ENCODE results near the gene JMJD1C.
"Not testable (repeated sequence)": the region's sequence is repeated elsewhere in the genome, so short reads cannot be mapped to it uniquely, and the experiment has no call there.

JMJD1C gene

DNA sequence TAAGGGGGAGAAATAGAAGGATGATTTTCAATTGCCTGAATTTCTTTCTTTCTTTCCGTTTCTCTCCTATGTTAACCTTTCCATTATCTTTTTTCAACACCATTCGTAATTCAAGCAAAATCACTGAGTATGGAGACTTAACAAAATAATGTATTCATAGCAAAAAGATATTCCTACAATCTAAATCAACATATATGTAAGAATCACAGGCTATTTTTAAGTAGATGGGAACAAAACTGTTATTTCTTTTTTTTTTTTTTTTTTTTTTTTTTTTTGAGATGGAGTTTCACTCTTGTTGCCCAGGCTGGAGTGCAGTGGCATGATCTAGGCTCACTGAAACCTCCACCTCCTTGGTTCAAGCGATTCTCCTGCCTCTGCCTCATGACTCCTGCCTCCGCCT lies 27.2 kb upstream of the JMJD1C start:
- Histone ChIP-seq H3K4me3 (ENCODE audit: low read length) (no peak overlapping the region), H3K27me3 (ENCODE audit: insufficient read depth, low read length) (no peaks in the 10 kb centered on the region), H3K36me3 (ENCODE audit: insufficient read depth, low read length) (peaks cover 5% of the 10 kb centered on the region), H2AFZ (ENCODE audit: low read depth, low read length) (no peak overlapping the region), H3K9me3 (ENCODE audit: low read length) (peaks cover 9% of the 10 kb centered on the region), H3K4me1 (ENCODE audit: insufficient read depth, low read length) (no peaks in the 10 kb centered on the region)

DNA sequence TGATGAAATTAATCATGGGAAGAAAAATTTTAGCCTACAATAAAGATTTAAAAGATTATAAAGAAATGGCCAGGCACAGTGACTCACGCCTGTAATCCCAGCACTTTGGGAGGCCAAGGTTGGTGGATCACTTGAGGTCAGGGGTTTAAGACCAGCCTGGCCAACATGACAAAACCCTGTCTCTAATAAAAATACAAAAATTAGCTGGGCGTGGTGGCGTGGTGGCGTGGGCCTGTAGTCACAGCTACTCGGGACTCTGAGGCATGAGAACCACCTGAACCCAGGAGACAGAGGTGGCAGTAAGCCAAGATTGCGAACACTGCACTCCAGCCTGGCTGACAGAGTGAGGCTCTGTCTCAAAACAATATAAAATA lies 26.5 kb upstream of the JMJD1C start:
- H3K36me3 ChIP-seq (ENCODE audit: insufficient read depth, low read length); H3K4me1 ChIP-seq (ENCODE audit: insufficient read depth, low read length); H3K9me3 ChIP-seq (ENCODE audit: low read length); H3K27me3 ChIP-seq (ENCODE audit: insufficient read depth, low read length); H3K4me3 ChIP-seq (ENCODE audit: low read length); H2AFZ ChIP-seq (ENCODE audit: low read depth, low read length): not testable (repeated sequence)

DNA sequence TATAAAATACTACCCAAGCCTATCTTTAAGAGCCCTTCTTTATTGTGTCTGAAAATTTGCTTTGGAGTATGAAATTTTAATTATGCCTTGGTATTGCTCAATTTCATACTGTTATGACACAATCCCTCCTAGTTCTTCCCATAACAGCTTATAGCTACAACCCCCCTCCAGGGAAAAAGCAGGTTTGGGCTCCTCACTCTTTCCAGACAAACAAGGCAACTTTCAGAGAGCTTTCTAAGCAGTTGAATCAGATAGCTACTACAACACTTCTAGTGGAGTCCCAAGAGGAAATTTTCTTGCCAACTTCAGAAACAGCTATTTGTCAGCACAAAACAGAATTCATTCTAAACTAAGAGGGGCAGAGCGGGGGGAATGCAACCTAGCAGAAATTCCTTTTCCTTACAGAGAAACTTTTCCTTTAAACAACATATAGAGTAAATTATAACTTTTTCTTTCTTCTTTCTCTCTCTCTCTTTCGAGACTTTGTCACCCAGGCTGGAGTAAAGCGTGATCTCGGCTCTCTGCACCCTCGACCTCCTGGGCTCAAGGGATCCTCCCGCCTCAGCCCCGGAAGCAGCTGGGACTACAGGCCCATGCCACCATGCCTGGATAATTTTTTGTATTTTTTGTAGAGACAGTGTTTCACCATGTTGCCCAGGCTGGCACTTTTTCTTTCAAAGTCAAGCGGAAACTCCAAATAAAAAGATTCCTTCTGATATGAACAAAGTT lies 26.0 kb upstream of the JMJD1C start:
- Histone ChIP-seq H3K9me3 (ENCODE audit: low read length) (peaks cover 9% of the 10 kb centered on the region), H3K36me3 (ENCODE audit: insufficient read depth, low read length) (peaks cover 1% of the 10 kb centered on the region)

DNA sequence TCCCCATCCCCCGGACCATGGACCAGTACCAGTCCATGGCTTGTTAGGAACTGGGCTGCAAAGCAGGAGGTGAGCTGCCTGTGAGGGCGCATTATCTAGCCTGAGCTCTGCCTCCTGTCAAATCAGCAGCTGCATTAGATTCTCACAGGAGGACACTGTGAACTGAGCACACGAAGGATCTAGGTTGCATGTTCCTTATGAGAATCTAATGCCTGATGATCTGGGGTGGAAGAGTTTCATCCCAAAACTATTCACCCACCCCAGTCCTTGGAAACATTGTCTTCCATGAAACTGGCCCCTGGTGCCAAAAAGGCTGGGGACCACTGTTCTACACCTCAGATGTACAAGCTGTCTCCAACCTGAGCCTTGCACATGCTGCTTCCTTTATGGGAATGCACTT lies 24.1 kb upstream of the JMJD1C start:
- Histone ChIP-seq H3K36me3 (ENCODE audit: insufficient read depth, low read length) (no peaks in the 10 kb centered on the region), H3K4me1 (ENCODE audit: insufficient read depth, low read length) (peaks cover 8% of the 10 kb centered on the region), H3K9me3 (ENCODE audit: low read length) (peaks cover 9% of the 10 kb centered on the region), H3K4me3 (ENCODE audit: low read length) (no peak overlapping the region), H3K27me3 (ENCODE audit: insufficient read depth, low read length) (no peaks in the 10 kb centered on the region), H2AFZ (ENCODE audit: low read depth, low read length) (no peak overlapping the region)

More for the DNA sequence above, 26.0 kb upstream of the JMJD1C start:
- Histone ChIP-seq H3K4me3 (ENCODE audit: low read length) (no peak overlapping the region), H2AFZ (ENCODE audit: low read depth, low read length) (no peak overlapping the region), H3K27me3 (ENCODE audit: insufficient read depth, low read length) (no peaks in the 10 kb centered on the region), H3K4me1 (ENCODE audit: insufficient read depth, low read length) (no peaks in the 10 kb centered on the region)

DNA sequence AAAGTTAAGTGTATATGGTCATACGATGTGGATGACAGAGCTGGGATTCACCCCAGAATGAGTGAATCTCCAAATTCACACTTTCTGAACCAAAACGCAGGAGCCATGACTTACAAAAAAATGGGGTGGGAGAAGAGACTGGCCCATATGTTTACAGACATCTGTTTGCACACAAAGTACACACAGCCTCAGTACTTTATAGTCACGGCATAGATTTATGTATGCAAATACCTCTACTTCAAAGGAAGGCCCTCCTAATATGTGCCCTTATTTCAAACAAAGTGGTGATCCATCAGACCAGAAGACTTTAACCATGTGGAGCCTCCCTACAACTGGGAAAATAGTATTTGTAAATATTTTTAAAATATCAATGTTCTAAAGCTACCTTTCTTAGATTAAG lies 22.2 kb upstream of the JMJD1C start:
- H3K4me1 ChIP-seq (ENCODE audit: insufficient read depth, low read length), result peaks cover 12% of the 10 kb centered on the region
- H3K4me3 ChIP-seq (ENCODE audit: low read length), result no peak overlapping the region
- no peaks in the 10 kb centered on the region for H3K27me3 ChIP-seq (ENCODE audit: insufficient read depth, low read length)
- no peaks in the 10 kb centered on the region for H3K36me3 ChIP-seq (ENCODE audit: insufficient read depth, low read length)
- peaks cover 9% of the 10 kb centered on the region for H3K9me3 ChIP-seq (ENCODE audit: low read length)
- H2AFZ ChIP-seq (ENCODE audit: low read depth, low read length), result no peak overlapping the region

DNA sequence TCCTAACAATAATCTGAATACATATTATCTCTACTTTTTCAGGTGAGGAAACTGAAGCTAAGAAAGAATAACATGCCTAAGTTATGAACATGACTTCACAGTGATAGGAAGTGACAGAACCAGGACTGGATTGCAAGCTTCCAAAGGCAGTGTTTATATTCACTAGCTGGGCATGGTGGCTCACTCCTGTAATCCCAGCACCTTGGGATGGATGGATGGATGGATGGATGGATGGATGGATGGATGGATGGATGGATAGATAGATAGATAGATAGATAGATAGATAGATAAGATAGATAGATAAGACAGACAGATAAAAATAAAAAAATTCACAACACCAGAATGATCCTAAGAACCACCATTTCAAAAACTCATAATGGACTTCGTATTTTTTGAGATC lies 18.2 kb upstream of the JMJD1C start:
- no peaks in the 10 kb centered on the region for H3K9me3 ChIP-seq (ENCODE audit: low read length)
- no peaks in the 10 kb centered on the region for H3K27me3 ChIP-seq (ENCODE audit: insufficient read depth, low read length)
- no peaks in the 10 kb centered on the region for H3K36me3 ChIP-seq (ENCODE audit: insufficient read depth, low read length)
- peaks cover 12% of the 10 kb centered on the region for H3K4me1 ChIP-seq (ENCODE audit: insufficient read depth, low read length)
- H2AFZ ChIP-seq (ENCODE audit: low read depth, low read length), result no peak overlapping the region
- no peak overlapping the region for H3K4me3 ChIP-seq (ENCODE audit: low read length)

DNA sequence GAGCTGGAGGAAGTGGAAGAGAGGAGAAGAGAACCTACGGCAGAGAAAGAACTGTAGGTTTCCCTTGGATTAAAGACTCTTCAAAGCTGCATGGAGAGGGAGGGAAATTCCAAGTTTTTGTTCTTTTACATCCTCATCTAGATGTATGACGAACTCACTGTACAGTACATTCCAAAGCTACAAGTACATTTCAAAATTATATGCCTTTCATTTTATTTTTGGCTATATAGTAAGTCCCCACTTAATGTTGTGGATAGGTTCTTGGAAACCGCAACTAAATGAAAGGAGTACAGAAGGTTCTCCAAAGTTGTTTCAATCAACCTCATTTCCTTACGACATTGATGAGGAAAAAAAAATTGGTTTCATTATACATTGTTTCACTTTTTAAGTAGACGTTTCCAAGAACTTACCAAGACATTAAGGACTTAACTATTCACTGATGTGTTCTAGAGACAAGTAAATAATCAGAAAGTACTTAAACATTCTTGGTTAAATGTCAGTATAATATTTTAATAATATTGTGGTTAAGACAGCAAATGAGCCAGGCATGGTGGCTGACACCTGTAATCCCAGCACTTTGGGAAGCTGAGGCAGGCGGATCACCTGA lies 16.1 kb upstream of the JMJD1C start:
- Histone ChIP-seq H2AFZ (ENCODE audit: low read depth, low read length) (no peak overlapping the region), H3K9me3 (ENCODE audit: low read length) (no peaks in the 10 kb centered on the region), H3K4me3 (ENCODE audit: low read length) (no peak overlapping the region), H3K36me3 (ENCODE audit: insufficient read depth, low read length) (no peaks in the 10 kb centered on the region), H3K4me1 (ENCODE audit: insufficient read depth, low read length) (peaks cover 12% of the 10 kb centered on the region), H3K27me3 (ENCODE audit: insufficient read depth, low read length) (no peaks in the 10 kb centered on the region)

DNA sequence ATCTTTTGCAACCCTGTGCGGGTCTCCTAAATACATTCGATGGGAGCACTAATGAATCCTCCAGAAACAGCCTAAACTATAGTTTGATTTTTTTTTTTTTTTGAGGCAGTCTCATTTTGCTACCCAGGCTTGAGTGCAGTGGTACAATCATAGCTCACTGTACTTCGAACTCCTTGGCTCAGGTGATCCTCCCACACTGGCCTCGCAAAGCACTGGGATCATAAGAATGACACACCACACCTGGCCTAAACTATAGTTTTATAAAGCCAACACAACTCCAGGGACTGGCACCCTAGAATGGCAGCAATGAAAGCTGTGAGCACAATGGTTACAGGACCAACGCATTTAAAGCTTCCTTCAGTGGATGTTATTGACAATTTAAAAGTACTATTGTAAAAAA lies 14.5 kb upstream of the JMJD1C start:
- Histone ChIP-seq H3K27me3 (ENCODE audit: insufficient read depth, low read length) (no peaks in the 10 kb centered on the region), H3K4me1 (ENCODE audit: insufficient read depth, low read length) (peaks cover 7% of the 10 kb centered on the region), H2AFZ (ENCODE audit: low read depth, low read length) (no peak overlapping the region), H3K36me3 (ENCODE audit: insufficient read depth, low read length) (no peaks in the 10 kb centered on the region), H3K9me3 (ENCODE audit: low read length) (peaks cover 5% of the 10 kb centered on the region), H3K4me3 (ENCODE audit: low read length) (no peak overlapping the region)

DNA sequence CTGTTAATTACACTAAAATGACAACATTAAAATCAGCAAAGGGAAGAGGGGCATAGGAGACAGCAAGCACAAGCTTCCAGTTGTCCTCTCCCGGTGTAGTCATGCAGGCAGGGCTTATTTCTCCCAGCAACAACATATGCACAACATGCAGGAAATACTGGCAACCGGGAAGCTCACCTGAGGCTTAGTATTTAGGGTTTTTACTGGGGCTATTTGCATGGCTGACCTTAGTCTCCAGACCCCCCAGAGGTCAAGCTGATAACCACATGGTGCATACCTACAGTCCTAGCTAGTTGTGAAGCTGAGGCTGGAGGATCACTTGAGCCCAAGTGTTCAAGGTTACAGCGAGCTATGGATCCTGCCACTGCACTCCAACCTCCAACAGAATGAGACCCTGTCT lies 12.8 kb upstream of the JMJD1C start:
- Histone ChIP-seq H2AFZ (ENCODE audit: low read depth, low read length) (no peak overlapping the region), H3K4me1 (ENCODE audit: insufficient read depth, low read length) (no peaks in the 10 kb centered on the region), H3K9me3 (ENCODE audit: low read length) (peaks cover 5% of the 10 kb centered on the region), H3K27me3 (ENCODE audit: insufficient read depth, low read length) (no peaks in the 10 kb centered on the region), H3K36me3 (ENCODE audit: insufficient read depth, low read length) (no peaks in the 10 kb centered on the region), H3K4me3 (ENCODE audit: low read length) (no peak overlapping the region)

DNA sequence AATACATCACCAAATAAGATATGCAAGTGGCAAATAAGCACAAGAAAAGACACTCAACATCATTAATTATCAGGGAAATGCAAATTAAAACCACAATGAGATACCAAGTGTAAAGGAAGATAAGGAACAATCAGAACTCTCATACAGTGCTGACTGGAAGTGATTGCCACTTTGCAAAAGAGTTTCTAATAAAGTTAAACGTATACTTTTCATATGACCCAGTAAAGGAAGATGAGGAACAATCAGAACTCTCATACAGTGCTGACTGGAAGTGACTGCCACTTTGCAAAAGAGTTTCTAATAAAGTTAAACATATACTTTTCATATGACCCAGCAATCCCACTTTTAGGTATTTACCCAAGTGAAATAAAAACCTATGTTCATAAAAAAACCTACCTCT lies 12.2 kb upstream of the JMJD1C start:
- Histone ChIP-seq H3K9me3 (ENCODE audit: low read length) (peaks cover 5% of the 10 kb centered on the region), H2AFZ (ENCODE audit: low read depth, low read length) (no peak overlapping the region), H3K36me3 (ENCODE audit: insufficient read depth, low read length) (no peaks in the 10 kb centered on the region), H3K27me3 (ENCODE audit: insufficient read depth, low read length) (no peaks in the 10 kb centered on the region), H3K4me3 (ENCODE audit: low read length) (no peak overlapping the region), H3K4me1 (ENCODE audit: insufficient read depth, low read length) (no peaks in the 10 kb centered on the region)

DNA sequence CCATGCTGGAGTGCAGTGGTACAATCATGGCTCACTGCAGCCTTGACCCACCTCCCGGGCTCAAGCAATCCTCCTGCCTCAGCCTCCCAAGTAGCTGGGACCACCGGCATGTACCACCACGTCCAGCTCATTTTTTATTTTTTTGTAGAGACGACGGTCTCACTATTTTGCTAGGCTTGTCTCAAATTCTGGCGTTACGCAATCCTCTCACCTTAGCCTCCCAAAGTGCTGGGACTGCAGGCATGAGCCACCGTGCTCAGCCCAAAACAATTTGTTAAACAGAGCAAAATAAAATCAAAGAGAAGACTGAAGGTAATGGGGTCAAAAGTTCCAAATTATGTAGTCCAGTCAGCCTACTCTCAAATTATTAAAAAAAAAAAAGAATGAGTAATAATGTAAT lies 8.7 kb upstream of the JMJD1C start:
- Histone ChIP-seq H3K27me3 (ENCODE audit: insufficient read depth, low read length) (no peaks in the 10 kb centered on the region), H3K9me3 (ENCODE audit: low read length) (peaks cover 5% of the 10 kb centered on the region), H3K4me3 (ENCODE audit: low read length) (no peak overlapping the region), H3K4me1 (ENCODE audit: insufficient read depth, low read length) (no peaks in the 10 kb centered on the region), H2AFZ (ENCODE audit: low read depth, low read length) (no peak overlapping the region), H3K36me3 (ENCODE audit: insufficient read depth, low read length) (no peaks in the 10 kb centered on the region)

DNA sequence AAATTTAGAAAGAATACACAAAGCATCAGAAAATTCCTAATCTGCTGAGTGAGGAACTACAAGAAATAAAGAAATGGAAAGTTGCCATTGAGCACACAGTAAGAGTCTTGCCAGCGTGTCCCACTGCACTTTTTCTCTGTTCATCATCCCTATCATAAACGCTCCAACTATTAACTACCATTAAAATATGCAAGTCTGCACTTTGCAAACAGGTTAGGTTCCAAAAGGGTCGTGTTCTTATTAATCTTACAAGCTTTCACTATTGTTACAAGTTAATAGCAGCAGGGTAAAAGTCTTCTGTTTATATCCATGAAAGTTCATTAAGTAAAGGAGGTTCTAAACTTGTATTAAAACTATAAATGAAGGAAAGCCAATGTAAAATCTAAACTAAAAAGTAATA lies 5.2 kb upstream of the JMJD1C start:
- Histone ChIP-seq H3K36me3 (ENCODE audit: insufficient read depth, low read length) (no peaks in the 10 kb centered on the region), H3K27me3 (ENCODE audit: insufficient read depth, low read length) (no peaks in the 10 kb centered on the region), H3K4me3 (ENCODE audit: low read length) (no peak overlapping the region), H3K4me1 (ENCODE audit: insufficient read depth, low read length) (peaks cover 21% of the 10 kb centered on the region), H2AFZ (ENCODE audit: low read depth, low read length) (no peak overlapping the region), H3K9me3 (ENCODE audit: low read length) (no peaks in the 10 kb centered on the region)

DNA sequence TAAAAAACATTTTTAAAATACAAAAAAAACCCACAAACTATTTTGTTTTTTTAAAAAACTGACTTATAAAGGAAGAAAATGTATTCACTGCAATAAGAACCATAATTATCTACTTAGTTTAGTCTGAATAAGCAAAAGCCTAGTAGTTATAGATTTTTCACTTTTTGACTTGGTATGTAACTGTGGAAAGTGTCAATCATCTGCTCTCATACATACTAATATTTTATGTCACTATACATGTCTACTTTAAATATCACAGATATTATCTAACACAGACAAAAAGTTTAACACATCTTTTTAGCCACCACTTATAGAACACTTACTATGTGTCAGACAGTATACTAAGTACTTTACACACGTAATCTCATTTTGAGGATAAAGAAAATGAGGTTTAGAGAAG lies 3.2 kb upstream of the JMJD1C start:
- H3K9me3 ChIP-seq (ENCODE audit: low read length), result no peaks in the 10 kb centered on the region
- H3K4me3 ChIP-seq (ENCODE audit: low read length), result no peak overlapping the region
- H3K27me3 ChIP-seq (ENCODE audit: insufficient read depth, low read length), result no peaks in the 10 kb centered on the region
- peaks cover 28% of the 10 kb centered on the region for H3K4me1 ChIP-seq (ENCODE audit: insufficient read depth, low read length)
- no peaks in the 10 kb centered on the region for H3K36me3 ChIP-seq (ENCODE audit: insufficient read depth, low read length)
- H2AFZ ChIP-seq (ENCODE audit: low read depth, low read length), result no peak overlapping the region

DNA sequence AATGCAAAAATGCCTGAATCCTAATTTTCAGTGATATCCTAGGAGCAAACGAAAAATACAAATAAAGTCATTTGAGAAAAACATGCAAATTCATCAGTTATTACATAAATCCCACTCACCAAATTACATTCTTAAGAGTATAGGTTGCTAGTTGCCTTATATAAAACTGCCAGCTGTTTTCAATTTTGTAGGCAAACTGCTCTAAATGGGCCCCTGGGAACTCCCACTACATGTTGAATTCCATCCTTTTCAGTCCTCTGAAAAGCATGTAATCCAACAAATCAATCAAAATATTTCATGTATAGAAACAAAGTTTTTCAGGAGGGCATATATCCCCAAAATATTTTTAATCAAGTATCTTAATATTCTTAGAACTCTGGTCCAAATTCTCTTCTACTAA lies 2.1 kb upstream of the JMJD1C start:
- H3K36me3 ChIP-seq (ENCODE audit: insufficient read depth, low read length), result no peaks in the 10 kb centered on the region
- H3K9me3 ChIP-seq (ENCODE audit: low read length), result no peaks in the 10 kb centered on the region
- H2AFZ ChIP-seq (ENCODE audit: low read depth, low read length), result no peak overlapping the region
- H3K4me1 ChIP-seq (ENCODE audit: insufficient read depth, low read length), result peaks cover 32% of the 10 kb centered on the region
- H3K27me3 ChIP-seq (ENCODE audit: insufficient read depth, low read length), result no peaks in the 10 kb centered on the region
- no peak overlapping the region for H3K4me3 ChIP-seq (ENCODE audit: low read length)
